GM12878 (cell line): Measurements from ENCODE around the gene COL1A1. TPM values are rescaled to one million over a fixed set of nuclear protein-coding genes. Genes with fewer than 3 reads are reported as not detected.

Source experiments
- ATF7 ChIP-seq: fragments of 450-650 bp; IDR thresholded peaks from 2 replicates; pipeline ENCODE4 v1.6.1; 2016; ENCODE audit warnings: low read depth, mild to moderate bottlenecking
- CBFB ChIP-seq: IDR thresholded peaks from 2 replicates; pipeline ENCODE4 v1.6.1; 2016; ENCODE audit warnings: antibody characterized with exemption, low read depth
- ESRRA ChIP-seq: IDR thresholded peaks from 2 replicates; pipeline ENCODE4 v1.6.1; 2012; ENCODE audit warnings: mild to moderate bottlenecking, low read length, improper control_type of control experiment
- HCFC1 ChIP-seq: fragments of 150-350 bp; IDR thresholded peaks from 2 replicates; pipeline ENCODE4 v1.6.1; 2014; ENCODE audit warnings: low read length
- NFYA ChIP-seq: IDR thresholded peaks from 2 replicates; pipeline ENCODE4 v1.6.1; 2011; ENCODE audit warnings: low read depth, mild to moderate bottlenecking, low read length, improper control_type of control experiment, borderline replicate concordance
- NR2F1 ChIP-seq: fragments of 450-650 bp; conservative IDR thresholded peaks from 2 replicates; pipeline ENCODE4 v1.6.1; 2017; ENCODE audit warnings: mild to moderate bottlenecking
- NRF1 ChIP-seq: conservative IDR thresholded peaks from 2 replicates; pipeline ENCODE4 v1.6.1; 2011; ENCODE audit warnings: mild to moderate bottlenecking, low read depth, low read length, improper control_type of control experiment
- RAD51 ChIP-seq: fragments of 450-650 bp; IDR thresholded peaks from 2 replicates; pipeline ENCODE4 v1.6.1; 2016; ENCODE audit warnings: moderate library complexity, mild to moderate bottlenecking, inconsistent platforms
- RELA ChIP-seq: fragments of 450-650 bp; IDR thresholded peaks from 2 replicates; pipeline ENCODE4 v1.8.0; 2014; ENCODE audit warnings: borderline replicate concordance; ENCODE audit not compliant: partially characterized antibody
- TCF12 ChIP-seq: IDR thresholded peaks from 2 replicates; pipeline ENCODE4 v1.6.1; 2011; ENCODE audit warnings: low read depth, mild to moderate bottlenecking, low read length
- ZNF207 ChIP-seq: fragments of 450-650 bp; IDR thresholded peaks from 2 replicates; pipeline ENCODE4 v1.6.1; 2014; ENCODE audit warnings: antibody characterized with exemption, mild to moderate bottlenecking, borderline replicate concordance
- ZNF274 ChIP-seq: IDR thresholded peaks from one replicate; pipeline ENCODE4 v1.8.0; 2011; ENCODE audit not compliant: insufficient read length, insufficient read depth
- polyA plus RNA-seq, 11 experiments: library from polyadenylated mRNA; depleted of rRNA in 4 of 11; unstranded in 6 of 11; stranded (reverse) in 5 of 11; fragments of >200 nt; fragmentation: Nextera tagmentation in 4 of 11; fragmentation: Illumina TruSeq in 1 of 11; extraction: Ambion mirVana in 4 of 11; extraction: Trizol in 1 of 11; gene quantifications; 1 replicate in 1 of 11; 2 replicates in 10 of 11; pipeline versions ENCODE4 v1.2.1 to v1.2.3, GENCODE V29; 2011 to 2016; ENCODE audit warnings: inconsistent platforms in 2 of 11, missing spikeins in 2 of 11, low read depth in 1 of 11
- total RNA-seq, 4 experiments: library from RNA; depleted of rRNA in 3 of 4; stranded (reverse); fragments of >200 nt in 3 of 4; fragmentation: Illumina TruSeq in 1 of 4; extraction: Trizol in 1 of 4; gene quantifications; 2 replicates each; pipeline versions ENCODE4 v1.2.1 to v1.2.3, GENCODE V29; 2013 to 2021
- TF ChIP-seq, protein P1 (sequence below): fragments of 450-650 bp; IDR thresholded peaks from 2 replicates; pipeline ENCODE4 v1.6.1; 2016; ENCODE audit warnings: mild to moderate bottlenecking
- TF ChIP-seq, protein P2 (sequence below): fragments of 450-650 bp; formaldehyde crosslinking; IDR thresholded peaks from 2 replicates; pipeline ENCODE4 v1.4.0; 2022; ENCODE audit warnings: mild to moderate bottlenecking, moderate library complexity
- TF ChIP-seq, protein P3 (sequence below): fragments of 450-650 bp; IDR thresholded peaks from 2 replicates; pipeline ENCODE4 v1.6.1; 2016; ENCODE audit warnings: mild to moderate bottlenecking, moderate library complexity, borderline replicate concordance
- TF ChIP-seq, protein P4 (sequence below): fragments of 450-650 bp; formaldehyde crosslinking; IDR thresholded peaks from 2 replicates; pipeline ENCODE4 v1.5.0; 2022; ENCODE audit warnings: mild to moderate bottlenecking, missing genetic modification characterization

Gene COL1A1
- total and polyA plus RNA-seq, 10 of the 15 experiments (the other 5 are each of a cell fraction or from before 2014, with no cell fraction given), result 0.18 to 7.7 (median 2.3) TPM

DNA sequence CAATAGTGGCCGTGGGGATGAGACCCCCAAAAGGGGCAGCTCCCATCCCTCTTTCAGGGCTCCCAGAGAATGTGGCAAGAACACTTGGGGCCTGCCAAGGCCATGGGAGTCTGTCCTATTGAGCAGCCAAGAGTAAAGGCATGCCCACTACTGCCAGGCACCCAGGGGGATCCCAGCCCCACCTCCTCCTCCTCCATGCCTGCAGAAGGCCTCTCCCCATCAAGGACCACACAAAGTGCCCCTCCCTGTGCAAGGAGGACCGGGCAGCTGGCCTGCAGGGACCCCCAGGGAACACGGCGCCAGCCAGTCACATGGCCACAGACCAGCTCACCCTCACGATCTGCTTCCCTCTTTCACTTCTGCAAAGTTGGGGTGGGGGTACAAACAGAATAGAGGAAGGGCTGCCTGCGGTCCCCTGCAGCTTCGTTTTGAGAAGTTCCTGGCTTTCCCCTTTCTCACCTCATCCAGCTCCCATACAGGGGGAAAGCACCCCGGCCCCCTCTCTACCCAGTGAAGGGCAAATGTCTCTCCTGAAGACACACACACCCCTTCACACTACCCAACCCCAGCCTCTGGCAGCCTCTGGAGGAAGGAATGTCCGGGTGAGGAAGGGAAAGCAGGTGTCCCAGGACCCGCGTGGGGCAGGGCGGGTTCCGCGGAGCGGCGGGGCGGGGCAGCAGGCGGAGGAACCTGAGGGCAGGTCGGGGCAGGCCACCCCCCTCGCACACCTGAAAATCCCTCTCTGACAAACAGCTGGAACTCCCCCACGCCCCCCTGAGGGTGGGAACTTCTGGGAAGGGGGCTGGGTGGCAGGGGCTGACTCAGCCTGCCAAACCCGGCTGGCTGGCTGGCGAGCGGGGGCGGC, 53.0 kb downstream of the COL1A1 start (continued):
- TF ChIP-seq, protein P1, sequence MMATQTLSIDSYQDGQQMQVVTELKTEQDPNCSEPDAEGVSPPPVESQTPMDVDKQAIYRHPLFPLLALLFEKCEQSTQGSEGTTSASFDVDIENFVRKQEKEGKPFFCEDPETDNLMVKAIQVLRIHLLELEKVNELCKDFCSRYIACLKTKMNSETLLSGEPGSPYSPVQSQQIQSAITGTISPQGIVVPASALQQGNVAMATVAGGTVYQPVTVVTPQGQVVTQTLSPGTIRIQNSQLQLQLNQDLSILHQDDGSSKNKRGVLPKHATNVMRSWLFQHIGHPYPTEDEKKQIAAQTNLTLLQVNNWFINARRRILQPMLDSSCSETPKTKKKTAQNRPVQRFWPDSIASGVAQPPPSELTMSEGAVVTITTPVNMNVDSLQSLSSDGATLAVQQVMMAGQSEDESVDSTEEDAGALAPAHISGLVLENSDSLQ, result 0 out of 2 replicates have a peak, but pooled peaks have one; percentile 6
- TF ChIP-seq CBFB (peak; percentile 82; the same call in 1 of the 2 replicates), HCFC1 (no peak), ATF7 (peak; percentile 77), ESRRA (no peak), NFYA (no peak), NRF1 (no peak), TCF12 (peak; percentile 83; the same call in 1 of the 2 replicates), ZNF274 (no peak), RAD51 (peak; percentile 91), NR2F1 (peak; percentile 83), RELA (peak; percentile 97), ZNF207 (peak; percentile 75; the same call in 1 of the 2 replicates)
- TF ChIP-seq, protein P2, sequence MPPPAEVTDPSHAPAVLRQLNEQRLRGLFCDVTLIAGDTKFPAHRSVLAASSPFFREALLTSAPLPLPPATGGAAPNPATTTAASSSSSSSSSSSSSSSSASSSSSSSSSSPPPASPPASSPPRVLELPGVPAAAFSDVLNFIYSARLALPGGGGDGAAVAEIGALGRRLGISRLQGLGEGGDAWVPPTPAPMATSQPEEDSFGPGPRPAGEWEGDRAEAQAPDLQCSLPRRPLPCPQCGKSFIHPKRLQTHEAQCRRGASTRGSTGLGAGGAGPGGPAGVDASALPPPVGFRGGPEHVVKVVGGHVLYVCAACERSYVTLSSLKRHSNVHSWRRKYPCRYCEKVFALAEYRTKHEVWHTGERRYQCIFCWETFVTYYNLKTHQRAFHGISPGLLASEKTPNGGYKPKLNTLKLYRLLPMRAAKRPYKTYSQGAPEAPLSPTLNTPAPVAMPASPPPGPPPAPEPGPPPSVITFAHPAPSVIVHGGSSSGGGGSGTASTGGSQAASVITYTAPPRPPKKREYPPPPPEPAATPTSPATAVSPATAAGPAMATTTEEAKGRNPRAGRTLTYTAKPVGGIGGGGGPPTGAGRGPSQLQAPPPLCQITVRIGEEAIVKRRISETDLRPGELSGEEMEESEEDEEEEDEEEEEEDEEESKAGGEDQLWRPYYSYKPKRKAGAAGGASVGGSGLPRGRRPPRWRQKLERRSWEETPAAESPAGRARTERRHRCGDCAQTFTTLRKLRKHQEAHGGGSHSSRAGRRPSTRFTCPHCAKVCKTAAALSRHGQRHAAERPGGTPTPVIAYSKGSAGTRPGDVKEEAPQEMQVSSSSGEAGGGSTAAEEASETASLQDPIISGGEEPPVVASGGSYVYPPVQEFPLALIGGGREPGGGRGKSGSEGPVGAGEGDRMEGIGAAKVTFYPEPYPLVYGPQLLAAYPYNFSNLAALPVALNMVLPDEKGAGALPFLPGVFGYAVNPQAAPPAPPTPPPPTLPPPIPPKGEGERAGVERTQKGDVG (CRISPR knock-in tag), result no peak
- TF ChIP-seq, protein P3, sequence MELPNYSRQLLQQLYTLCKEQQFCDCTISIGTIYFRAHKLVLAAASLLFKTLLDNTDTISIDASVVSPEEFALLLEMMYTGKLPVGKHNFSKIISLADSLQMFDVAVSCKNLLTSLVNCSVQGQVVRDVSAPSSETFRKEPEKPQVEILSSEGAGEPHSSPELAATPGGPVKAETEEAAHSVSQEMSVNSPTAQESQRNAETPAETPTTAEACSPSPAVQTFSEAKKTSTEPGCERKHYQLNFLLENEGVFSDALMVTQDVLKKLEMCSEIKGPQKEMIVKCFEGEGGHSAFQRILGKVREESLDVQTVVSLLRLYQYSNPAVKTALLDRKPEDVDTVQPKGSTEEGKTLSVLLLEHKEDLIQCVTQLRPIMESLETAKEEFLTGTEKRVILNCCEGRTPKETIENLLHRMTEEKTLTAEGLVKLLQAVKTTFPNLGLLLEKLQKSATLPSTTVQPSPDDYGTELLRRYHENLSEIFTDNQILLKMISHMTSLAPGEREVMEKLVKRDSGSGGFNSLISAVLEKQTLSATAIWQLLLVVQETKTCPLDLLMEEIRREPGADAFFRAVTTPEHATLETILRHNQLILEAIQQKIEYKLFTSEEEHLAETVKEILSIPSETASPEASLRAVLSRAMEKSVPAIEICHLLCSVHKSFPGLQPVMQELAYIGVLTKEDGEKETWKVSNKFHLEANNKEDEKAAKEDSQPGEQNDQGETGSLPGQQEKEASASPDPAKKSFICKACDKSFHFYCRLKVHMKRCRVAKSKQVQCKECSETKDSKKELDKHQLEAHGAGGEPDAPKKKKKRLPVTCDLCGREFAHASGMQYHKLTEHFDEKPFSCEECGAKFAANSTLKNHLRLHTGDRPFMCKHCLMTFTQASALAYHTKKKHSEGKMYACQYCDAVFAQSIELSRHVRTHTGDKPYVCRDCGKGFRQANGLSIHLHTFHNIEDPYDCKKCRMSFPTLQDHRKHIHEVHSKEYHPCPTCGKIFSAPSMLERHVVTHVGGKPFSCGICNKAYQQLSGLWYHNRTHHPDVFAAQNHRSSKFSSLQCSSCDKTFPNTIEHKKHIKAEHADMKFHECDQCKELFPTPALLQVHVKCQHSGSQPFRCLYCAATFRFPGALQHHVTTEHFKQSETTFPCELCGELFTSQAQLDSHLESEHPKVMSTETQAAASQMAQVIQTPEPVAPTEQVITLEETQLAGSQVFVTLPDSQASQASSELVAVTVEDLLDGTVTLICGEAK, result no peak; the same call in 1 of the 2 replicates
- TF ChIP-seq, protein P4, sequence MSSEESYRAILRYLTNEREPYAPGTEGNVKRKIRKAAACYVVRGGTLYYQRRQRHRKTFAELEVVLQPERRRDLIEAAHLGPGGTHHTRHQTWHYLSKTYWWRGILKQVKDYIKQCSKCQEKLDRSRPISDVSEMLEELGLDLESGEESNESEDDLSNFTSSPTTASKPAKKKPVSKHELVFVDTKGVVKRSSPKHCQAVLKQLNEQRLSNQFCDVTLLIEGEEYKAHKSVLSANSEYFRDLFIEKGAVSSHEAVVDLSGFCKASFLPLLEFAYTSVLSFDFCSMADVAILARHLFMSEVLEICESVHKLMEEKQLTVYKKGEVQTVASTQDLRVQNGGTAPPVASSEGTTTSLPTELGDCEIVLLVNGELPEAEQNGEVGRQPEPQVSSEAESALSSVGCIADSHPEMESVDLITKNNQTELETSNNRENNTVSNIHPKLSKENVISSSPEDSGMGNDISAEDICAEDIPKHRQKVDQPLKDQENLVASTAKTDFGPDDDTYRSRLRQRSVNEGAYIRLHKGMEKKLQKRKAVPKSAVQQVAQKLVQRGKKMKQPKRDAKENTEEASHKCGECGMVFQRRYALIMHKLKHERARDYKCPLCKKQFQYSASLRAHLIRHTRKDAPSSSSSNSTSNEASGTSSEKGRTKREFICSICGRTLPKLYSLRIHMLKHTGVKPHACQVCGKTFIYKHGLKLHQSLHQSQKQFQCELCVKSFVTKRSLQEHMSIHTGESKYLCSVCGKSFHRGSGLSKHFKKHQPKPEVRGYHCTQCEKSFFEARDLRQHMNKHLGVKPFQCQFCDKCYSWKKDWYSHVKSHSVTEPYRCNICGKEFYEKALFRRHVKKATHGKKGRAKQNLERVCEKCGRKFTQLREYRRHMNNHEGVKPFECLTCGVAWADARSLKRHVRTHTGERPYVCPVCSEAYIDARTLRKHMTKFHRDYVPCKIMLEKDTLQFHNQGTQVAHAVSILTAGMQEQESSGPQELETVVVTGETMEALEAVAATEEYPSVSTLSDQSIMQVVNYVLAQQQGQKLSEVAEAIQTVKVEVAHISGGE (CRISPR knock-in tag), result no peak
